GM18907 (cell line): Measurements from ENCODE around the gene RASAL2.
"Not testable (repeated sequence)": the region's sequence is repeated elsewhere in the genome, so short reads cannot be mapped to it uniquely, and the experiment has no call there.

Source experiments
- ATAC-seq: cut with Tn5 transposase; IDR thresholded peaks from one replicate; pipeline ENCODE4 v1.9.1; 2021; ENCODE audit warnings: mild to moderate bottlenecking, moderate library complexity; ENCODE audit not compliant: unreplicated experiment

The RASAL2 gene

DNA sequence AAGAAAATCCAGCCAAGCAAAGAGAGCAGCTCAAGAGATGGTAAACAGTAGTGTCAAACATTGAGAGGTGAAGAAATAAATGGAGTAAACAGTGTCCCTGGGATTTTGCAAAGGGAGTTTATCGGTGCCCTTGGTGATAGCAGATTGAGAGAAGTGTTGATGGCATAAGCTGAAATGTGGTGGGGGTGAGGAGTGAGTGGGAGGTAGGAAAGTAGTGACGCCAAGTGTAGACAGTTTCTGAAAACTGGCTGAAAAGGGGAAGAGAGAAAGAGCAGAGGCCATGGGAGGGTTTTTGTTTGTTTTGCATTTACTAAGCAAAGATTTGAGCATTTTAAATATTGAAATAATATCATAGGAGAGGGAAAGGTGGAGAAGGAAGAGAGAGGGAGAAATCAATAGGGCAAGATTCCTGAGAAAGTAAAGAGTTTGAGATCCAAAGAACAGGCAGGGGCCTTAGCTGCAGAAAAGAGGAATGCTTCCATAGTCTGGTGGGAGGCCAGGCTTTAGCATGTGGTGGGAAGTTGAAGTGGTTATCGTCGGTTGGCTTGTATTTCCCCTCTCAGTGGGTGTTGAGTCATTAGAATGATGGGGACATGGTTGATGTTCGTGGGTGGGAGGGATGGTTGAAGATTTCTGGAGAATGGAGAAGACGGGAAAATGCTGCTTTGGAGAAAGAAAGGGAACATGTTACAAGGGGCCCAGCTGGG is 26.8 kb upstream of the RASAL2 start:
- ATAC-seq = peak; percentile 98

GRCh38 chr1:178071811-178072210 is 22.1 kb upstream of the RASAL2 start:
- ATAC-seq = no peak

DNA sequence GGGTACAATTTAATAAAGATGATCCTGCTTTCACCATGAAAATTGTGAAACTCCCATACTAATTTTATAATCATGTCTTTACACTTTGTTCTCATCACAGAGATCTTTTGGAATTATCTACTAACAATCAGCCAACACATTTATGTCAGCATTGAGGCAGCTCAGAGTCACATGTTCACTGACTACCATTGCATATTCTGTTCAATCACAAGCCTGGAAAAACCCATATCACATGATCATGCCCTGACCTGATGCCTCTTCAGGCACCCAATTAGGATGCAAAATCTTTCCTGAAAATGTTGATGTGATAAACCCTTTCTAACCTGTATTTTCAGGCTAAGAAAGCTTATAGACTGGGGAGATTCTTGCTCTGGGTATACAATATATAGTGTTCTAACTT is 21.6 kb upstream of the RASAL2 start:
- no peak for ATAC-seq

DNA sequence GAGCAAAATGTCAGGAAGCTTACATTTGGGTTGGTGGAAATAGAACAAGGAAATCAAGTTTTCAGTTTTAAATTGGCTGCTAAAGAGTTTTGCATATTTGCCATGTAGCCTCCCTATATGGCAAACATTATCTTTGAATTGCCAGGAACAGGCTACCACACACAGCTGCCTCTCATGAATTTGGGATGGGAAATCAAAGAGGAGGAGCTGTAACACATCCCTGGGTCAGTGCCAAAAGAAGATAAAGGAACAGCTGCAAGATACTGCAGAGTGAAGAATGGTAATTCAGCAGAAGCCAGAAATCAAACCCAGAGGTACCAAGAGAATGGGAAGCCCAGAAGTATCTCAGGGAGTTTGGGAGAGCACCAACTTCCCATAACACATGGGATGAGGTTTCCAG is 18.6 kb upstream of the RASAL2 start:
- no peak for ATAC-seq

DNA sequence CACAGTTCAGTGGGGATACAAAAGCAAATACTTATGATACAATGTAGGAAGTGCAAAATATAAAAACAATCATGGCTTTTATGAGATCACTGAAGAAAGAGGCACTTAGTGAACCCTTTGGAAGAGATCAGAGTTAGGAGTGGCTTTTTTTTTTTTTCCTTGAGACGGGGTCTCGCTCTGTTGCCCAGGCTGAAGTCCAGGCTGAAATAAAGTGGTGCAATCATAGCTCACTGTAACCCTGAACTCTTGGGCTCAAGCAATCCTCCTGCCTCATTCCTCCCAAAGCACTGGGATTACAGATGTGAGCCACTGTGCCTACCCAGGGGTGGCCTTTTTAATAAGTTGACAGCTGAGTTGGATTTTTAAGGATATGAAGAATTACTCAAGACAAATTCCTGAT is 17.3 kb upstream of the RASAL2 start:
- no peak for ATAC-seq

GRCh38 chr1:178077917-178078316 is 16.0 kb upstream of the RASAL2 start:
- ATAC-seq = no peak

- no peak for ATAC-seq
These were observed 7.6 kb upstream of the RASAL2 start for GRCh38 chr1:178086294-178086693.

GRCh38 chr1:178086766-178087165 is 7.1 kb upstream of the RASAL2 start:
- ATAC-seq = no peak

- no peak for ATAC-seq
These were observed 5.3 kb upstream of the RASAL2 start for GRCh38 chr1:178088651-178089050.

GRCh38 chr1:178091454-178091853 is 2.5 kb upstream of the RASAL2 start:
- not testable (repeated sequence) for ATAC-seq

DNA sequence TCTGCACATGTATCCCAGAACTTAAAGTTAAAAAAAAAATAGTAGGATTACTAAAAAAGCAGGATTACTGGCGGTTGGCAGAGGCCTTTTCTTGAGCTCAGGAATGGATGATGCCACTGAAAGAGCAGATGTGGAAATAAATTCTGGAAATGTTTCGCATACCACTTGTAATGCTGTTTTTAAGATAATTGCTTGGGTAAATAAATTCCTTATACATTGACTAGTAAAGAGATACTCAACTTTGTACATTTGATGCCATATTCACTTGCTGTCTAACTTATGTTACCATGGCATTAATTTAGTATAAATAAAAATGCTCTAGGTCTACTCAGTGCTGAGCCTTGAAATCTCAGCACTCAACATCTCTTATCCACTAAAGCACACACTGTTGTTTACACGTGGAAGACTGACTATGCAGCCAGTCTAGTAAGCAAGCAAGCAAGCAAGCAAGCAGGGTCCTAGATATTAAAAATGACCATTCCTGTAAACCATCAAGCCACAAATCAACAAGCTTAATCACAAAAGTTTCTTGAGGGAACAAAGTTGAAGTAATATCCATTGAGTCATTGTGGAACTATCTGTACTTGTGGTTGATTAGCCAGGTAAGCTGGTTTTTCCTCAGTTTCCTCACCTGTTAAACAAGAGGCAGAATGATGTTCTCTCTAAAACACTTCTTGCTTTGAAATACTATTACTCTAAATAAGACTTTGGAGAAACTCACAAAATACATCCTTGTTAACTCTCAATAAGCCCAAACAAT is 1.7 kb upstream of the RASAL2 start:
- no peak for ATAC-seq

DNA sequence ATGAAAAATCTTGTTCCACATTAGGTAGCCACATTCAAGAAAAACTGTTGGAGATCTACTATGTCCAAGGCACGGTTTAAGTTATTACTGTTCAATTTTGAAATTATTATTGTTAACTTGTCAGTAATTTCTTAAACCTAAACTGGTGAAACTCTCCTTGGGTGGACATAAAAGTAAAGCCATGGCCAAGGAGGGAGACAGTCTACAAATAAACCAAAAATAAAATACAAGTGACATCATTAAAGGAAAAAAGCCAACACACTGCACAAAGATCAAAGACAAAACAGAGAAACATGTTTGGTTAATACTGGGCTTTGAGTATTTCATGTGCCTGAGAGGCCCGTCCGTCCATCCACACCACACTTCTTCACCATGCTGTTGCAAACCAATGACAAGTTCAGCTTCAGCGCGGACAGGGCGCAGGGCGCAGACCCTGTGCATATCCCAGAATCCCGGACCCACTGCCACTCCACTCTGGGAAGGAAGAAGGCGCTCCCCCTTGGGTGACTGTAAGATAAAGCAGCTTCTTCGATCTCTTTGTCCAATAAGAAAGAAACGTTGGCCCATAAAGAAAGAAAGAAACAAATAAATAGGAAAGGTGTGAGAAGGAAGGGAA is 918 bp upstream of the RASAL2 start:
- no peak for ATAC-seq

- peak; percentile 92 for ATAC-seq
These were observed 382 bp upstream of the RASAL2 start for GRCh38 chr1:178093494-178093950.

DNA sequence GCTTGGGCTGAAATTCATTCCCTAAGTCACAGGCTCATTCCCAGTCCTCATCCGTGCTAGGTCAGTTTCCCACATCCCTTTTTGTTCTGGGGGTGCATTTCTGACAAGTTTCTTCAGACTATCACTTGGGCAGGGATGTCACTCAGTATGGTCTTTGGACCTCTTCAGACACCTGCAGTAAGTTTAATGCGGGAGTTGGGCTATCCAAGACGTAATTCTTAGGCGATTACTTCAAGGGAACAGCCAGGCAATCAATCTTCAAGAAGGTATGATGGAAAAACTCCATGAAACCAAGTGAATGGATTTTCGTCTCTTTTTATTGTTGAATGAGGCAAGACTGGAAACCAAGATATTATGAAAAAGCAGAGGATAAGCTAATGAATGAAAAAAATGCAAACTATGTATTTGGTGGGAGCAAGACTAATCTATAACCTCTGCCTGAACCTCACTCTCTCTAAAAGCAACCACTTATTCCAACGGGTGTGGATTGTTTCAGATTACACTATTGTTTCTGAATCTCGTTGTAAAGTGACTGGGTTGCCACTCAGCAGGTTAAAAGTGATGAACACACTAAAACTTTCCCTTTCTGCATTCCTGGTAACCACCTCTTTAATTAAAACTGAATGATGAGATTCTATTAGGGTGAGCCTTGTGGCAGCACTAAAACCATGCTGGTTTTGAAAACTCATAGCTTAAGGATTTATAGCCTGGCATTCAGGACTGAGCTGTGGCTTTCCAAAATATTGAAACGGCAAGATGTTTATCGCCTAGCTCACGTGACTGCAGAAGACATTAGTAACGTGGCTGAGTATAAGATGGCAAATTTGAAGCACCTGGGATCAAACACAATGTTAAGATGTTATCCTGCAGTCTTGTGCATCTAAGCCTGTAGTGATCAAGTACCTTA is 1.1 kb downstream of the RASAL2 start:
- ATAC-seq = no peak

DNA sequence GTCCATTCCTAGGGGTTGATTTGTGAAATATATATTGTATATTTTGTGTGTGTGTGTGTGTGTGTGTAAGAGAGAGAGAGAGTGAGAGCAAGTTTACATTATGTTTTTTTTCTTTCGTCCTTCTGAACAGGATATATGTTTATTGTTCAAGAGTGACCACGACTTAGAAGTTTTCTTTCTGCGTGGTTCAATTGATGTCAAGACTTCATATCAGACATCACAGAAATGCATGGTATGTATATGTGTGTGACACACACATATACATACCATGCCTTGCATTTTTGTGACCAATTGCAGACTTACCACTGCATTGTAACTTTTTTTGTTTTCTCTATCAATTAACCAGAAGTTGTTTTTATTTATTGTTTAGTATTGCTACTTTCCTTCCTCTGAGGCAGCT is 2.5 kb downstream of the RASAL2 start:
- ATAC-seq = no peak

GRCh38 chr1:178098262-178098661 is 4.4 kb downstream of the RASAL2 start:
- no peak for ATAC-seq

GRCh38 chr1:178101266-178101630 is 7.3 kb downstream of the RASAL2 start:
- no peak for ATAC-seq

DNA sequence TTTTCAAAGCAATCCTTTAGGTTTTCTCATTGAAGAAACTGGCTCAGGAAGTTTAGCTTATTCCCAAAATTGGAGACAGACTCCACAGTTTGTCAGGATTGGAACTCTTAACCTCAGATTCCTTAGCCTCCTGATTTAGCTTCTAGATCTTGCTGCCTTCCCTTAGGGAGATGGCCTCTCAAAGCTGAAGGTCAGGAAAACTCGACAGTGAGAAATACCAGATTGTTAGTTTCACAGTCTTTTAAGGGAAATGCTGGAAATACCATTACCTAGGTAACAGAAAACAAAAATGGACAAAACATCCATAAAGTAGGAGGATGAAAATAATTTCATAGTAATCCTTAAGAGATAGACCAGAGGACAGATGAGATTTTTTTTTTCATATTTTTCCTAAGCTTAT is 7.8 kb downstream of the RASAL2 start:
- ATAC-seq = no peak

GRCh38 chr1:178102218-178102617 is 8.3 kb downstream of the RASAL2 start:
- no peak for ATAC-seq

DNA sequence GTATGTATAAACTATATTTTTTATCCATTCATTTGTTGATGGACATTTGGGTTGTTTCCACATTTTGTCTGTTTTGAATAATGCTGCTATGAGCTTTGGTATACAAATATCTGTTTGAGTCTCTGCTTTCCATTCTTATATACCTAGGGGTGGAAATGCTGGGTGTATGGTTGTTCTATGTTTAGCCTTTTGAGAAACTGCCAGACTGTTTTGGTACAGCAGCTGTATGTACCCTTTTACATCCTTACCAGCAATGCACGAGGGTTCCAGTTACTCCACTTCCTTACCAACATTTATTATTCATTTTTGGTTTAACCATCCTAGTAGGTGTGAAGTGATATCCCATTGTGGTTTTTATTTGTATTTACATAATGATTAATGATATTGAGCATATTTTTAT is 13.9 kb downstream of the RASAL2 start:
- no peak for ATAC-seq
